Measurements from ENCODE around the gene COL6A3. TPM values are rescaled to one million over a fixed set of nuclear protein-coding genes. Genes with fewer than 3 reads are reported as not detected.

Gene COL6A3
- total RNA-seq, 6 experiments from 2014 or later = 4.5 to 21.1 (median 8.8) TPM

DNA sequence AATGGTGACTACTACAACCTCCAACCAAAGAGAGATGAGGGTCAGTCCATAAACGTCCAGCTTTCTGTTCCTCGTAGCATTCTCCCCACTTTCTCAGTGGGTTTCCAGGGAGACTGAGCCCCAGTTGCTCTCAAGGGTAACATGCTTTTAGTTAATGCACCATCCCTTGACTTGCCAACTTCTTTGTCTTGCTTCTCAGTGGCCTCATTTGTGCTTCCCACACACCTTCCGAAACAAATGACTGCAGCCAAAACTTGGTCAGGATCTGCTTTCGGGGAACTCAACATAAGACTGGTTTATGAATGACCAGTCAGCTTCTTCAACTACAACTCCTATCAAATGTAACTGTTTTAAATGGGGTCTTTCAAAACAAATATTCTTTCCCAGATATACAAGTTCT, 94.1 kb downstream of the COL6A3 start:
- ATAC-seq = no peak
- H3K4me3 ChIP-seq = no peak overlapping the region
- DNase-seq = no peak
- H3K36me3 ChIP-seq = no peaks in the 10 kb centered on the region
- no peaks in the 10 kb centered on the region for H3K4me1 ChIP-seq
- H3K27me3 ChIP-seq = no peaks in the 10 kb centered on the region
- intact Hi-C loops (cut with DNase I) = no loop called here
- no peaks in the 10 kb centered on the region for H3K9me3 ChIP-seq
- H3K27ac ChIP-seq = no peak overlapping the region
- TF ChIP-seq POLR2A (IDR thresholded peaks at IDR 0.05) = no peak
- TF ChIP-seq, protein P1, sequence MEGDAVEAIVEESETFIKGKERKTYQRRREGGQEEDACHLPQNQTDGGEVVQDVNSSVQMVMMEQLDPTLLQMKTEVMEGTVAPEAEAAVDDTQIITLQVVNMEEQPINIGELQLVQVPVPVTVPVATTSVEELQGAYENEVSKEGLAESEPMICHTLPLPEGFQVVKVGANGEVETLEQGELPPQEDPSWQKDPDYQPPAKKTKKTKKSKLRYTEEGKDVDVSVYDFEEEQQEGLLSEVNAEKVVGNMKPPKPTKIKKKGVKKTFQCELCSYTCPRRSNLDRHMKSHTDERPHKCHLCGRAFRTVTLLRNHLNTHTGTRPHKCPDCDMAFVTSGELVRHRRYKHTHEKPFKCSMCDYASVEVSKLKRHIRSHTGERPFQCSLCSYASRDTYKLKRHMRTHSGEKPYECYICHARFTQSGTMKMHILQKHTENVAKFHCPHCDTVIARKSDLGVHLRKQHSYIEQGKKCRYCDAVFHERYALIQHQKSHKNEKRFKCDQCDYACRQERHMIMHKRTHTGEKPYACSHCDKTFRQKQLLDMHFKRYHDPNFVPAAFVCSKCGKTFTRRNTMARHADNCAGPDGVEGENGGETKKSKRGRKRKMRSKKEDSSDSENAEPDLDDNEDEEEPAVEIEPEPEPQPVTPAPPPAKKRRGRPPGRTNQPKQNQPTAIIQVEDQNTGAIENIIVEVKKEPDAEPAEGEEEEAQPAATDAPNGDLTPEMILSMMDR (IDR thresholded peaks at IDR 0.05) = no peak
- WGBS (ENCODE audit: insufficient coverage, low coverage, low lambda C conversion rate, missing lambda C conversion rate) = 78% methylated on average over 4 of the region's 4 CpGs

GRCh38 chr2:237319086-237319820, 94.7 kb downstream of the COL6A3 start:
- H3K27ac ChIP-seq = no peak overlapping the region
- H3K9me3 ChIP-seq = no peaks in the 10 kb centered on the region
- TF ChIP-seq, protein P1 (IDR thresholded peaks at IDR 0.05) = no peak
- TF ChIP-seq POLR2A (IDR thresholded peaks at IDR 0.05) = no peak
- no peaks in the 10 kb centered on the region for H3K4me1 ChIP-seq
- DNase-seq = no peak
- no peak for ATAC-seq
- H3K27me3 ChIP-seq = no peaks in the 10 kb centered on the region
- H3K4me3 ChIP-seq = no peak overlapping the region
- intact Hi-C loops (cut with DNase I) = no loop called here
- 54% methylated on average over 7 of the region's 15 CpGs for WGBS (ENCODE audit: insufficient coverage, low coverage, low lambda C conversion rate, missing lambda C conversion rate)
- no peaks in the 10 kb centered on the region for H3K36me3 ChIP-seq

DNA sequence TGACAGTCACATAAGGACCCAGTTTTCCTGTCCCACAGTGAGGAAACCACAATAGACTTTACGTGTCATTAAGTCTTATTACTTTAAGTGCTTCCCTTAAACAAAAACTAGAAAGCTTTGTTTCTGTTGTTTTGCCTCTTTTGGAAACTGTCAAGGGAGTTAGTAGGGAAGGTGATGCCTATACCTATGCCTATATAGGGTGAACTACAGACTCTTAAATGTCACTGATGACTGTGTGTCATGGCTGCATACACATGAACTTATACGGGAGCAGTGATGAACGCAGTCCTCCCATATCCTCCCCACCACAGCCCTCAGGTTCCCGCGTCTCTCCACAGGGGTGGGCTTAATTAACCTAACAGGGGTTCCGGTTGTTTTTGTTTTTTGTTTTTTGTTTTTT, 97.6 kb downstream of the COL6A3 start:
- ATAC-seq (no peak), DNase-seq (no peak)
- no peak overlapping the region for H3K4me3 ChIP-seq
- H3K36me3 ChIP-seq = no peaks in the 10 kb centered on the region
- intact Hi-C loops (cut with DNase I) = no loop called here
- no peaks in the 10 kb centered on the region for H3K4me1 ChIP-seq
- H3K27ac ChIP-seq = peak overlapping the region; percentile 30 to 65 (median 40)
- TF ChIP-seq, protein P1 (IDR thresholded peaks at IDR 0.05) = no peak
- no peak for TF ChIP-seq POLR2A (IDR thresholded peaks at IDR 0.05)
- no peaks in the 10 kb centered on the region for H3K9me3 ChIP-seq
- no peaks in the 10 kb centered on the region for H3K27me3 ChIP-seq
- 70% methylated on average over 6 of the region's 6 CpGs for WGBS (ENCODE audit: insufficient coverage, low coverage, low lambda C conversion rate, missing lambda C conversion rate)

GRCh38 chr2:237315829-237316225, 98.1 kb downstream of the COL6A3 start:
- DNase-seq (no peak), ATAC-seq (no peak)
- no peaks in the 10 kb centered on the region for H3K4me1 ChIP-seq
- intact Hi-C loops (cut with DNase I) = no loop called here
- H3K27me3 ChIP-seq = no peaks in the 10 kb centered on the region
- no peaks in the 10 kb centered on the region for H3K9me3 ChIP-seq
- no peaks in the 10 kb centered on the region for H3K36me3 ChIP-seq
- H3K4me3 ChIP-seq = no peak overlapping the region
- H3K27ac ChIP-seq = peak overlapping the region; percentile 30 to 65 (median 40)
- no peak for TF ChIP-seq POLR2A (IDR thresholded peaks at IDR 0.05)
- TF ChIP-seq, protein P1 (IDR thresholded peaks at IDR 0.05) = no peak
- WGBS (ENCODE audit: insufficient coverage, low coverage, low lambda C conversion rate, missing lambda C conversion rate) = 23% methylated on average over 6 of the region's 6 CpGs

Measured in right lobe of liver (tissue), 6 donors.